Smooth muscle cell (in vitro differentiated cells): Measurements from ENCODE around the gene CTSL. TPM values are rescaled to one million over a fixed set of nuclear protein-coding genes. Genes with fewer than 3 reads are reported as not detected.

Experiments used
- DNase-seq: peaks from one replicate; lab custom pipeline; 2025; ENCODE audit not compliant: unreplicated experiment; lab: John Stamatoyannopoulos, UW
- H2AFZ ChIP-seq: fragments of 200-600 bp; sonication (generic); 2 replicates; pipeline ENCODE4 v1.6.0; 2016; ENCODE audit warnings: antibody characterized with exemption, low read depth, mild to moderate bottlenecking
- H3F3A ChIP-seq: fragments of 200-600 bp; sonication (generic); 2 replicates; pipeline ENCODE4 v1.6.0; 2017; ENCODE audit warnings: antibody characterized with exemption, low read depth
- H3K27ac ChIP-seq: fragments of 200-600 bp; sonication (generic); 2 replicates; pipeline ENCODE4 v1.5.1; 2016; ENCODE audit warnings: low read depth, mild to moderate bottlenecking
- H3K27me3 ChIP-seq: fragments of 200-600 bp; sonication (generic); 2 replicates; pipeline ENCODE4 v1.6.1; 2016; ENCODE audit warnings: low read depth, mild to moderate bottlenecking
- H3K36me3 ChIP-seq: fragments of 200-600 bp; sonication (generic); 2 replicates; pipeline ENCODE4 v1.5.1; 2016; ENCODE audit warnings: low read depth
- H3K4me1 ChIP-seq: fragments of 200-600 bp; sonication (generic); 2 replicates; pipeline ENCODE4 v1.5.1; 2016; ENCODE audit warnings: low read depth
- H3K4me2 ChIP-seq: fragments of 200-600 bp; sonication (generic); 2 replicates; pipeline ENCODE4 v1.6.0; 2016; ENCODE audit warnings: mild to moderate bottlenecking
- H3K4me3 ChIP-seq: fragments of 200-600 bp; sonication (generic); 2 replicates; pipeline ENCODE4 v1.5.1; 2016; ENCODE audit warnings: mild to moderate bottlenecking
- H3K79me2 ChIP-seq: fragments of 200-600 bp; sonication (generic); 2 replicates; pipeline ENCODE4 v1.6.0; 2016; ENCODE audit warnings: low read depth, mild to moderate bottlenecking
- H3K9ac ChIP-seq: fragments of 200-600 bp; sonication (generic); 2 replicates; pipeline ENCODE4 v1.6.0; 2016; ENCODE audit warnings: low read depth
- H3K9me3 ChIP-seq: fragments of 200-600 bp; sonication (generic); replicated peaks from 2 replicates; pipeline ENCODE4 v1.5.1; 2016; ENCODE audit warnings: low read depth
- H4K20me1 ChIP-seq: fragments of 200-600 bp; sonication (generic); 2 replicates; pipeline ENCODE4 v1.6.0; 2016; ENCODE audit warnings: low read depth
- WGBS: methylation state at CpG from one replicate; pipeline ENCODE4 v1.1.7; 2016; ENCODE audit warnings: low lambda C conversion rate; 5-methylcytosine and 5-hydroxymethylcytosine counted together
- polyA plus RNA-seq: library from polyadenylated mRNA; unstranded; fragments of >200 nt; fragmentation: Nextera tagmentation; extraction: Ambion mirVana; gene quantifications from 2 replicates; pipeline ENCODE4 v1.2.1, GENCODE V29; 2016
- total RNA-seq: library from RNA; depleted of rRNA; stranded (reverse); fragments of >200 nt; gene quantifications from 2 replicates; pipeline ENCODE4 v1.2.3, GENCODE V29; 2014
- TF ChIP-seq, protein P1 (sequence below): fragments of 200-600 bp; sonication (generic); IDR thresholded peaks from 2 replicates; pipeline ENCODE4 v1.5.1; 2017; ENCODE audit warnings: borderline replicate concordance, mild to moderate bottlenecking, antibody characterized with exemption; ENCODE audit not compliant: insufficient read depth, poor library complexity, severe bottlenecking

Gene CTSL
- total and polyA plus RNA-seq, 2 experiments from 2014 or later = 144 to 174 TPM

- 24% methylated on average over 9 of the region's 9 CpGs for WGBS
- H3K4me3 ChIP-seq = no peak overlapping the region
- peak overlapping the region; percentile 95 for H3K27ac ChIP-seq
- H3K79me2 ChIP-seq = no peaks in the 10 kb centered on the region
- peak; percentile 11 for DNase-seq
- no peaks in the 10 kb centered on the region for H4K20me1 ChIP-seq
- peaks cover 28% of the 10 kb centered on the region for H3F3A ChIP-seq
- H3K9ac ChIP-seq = peak overlapping the region; percentile 86
- TF ChIP-seq, protein P1, sequence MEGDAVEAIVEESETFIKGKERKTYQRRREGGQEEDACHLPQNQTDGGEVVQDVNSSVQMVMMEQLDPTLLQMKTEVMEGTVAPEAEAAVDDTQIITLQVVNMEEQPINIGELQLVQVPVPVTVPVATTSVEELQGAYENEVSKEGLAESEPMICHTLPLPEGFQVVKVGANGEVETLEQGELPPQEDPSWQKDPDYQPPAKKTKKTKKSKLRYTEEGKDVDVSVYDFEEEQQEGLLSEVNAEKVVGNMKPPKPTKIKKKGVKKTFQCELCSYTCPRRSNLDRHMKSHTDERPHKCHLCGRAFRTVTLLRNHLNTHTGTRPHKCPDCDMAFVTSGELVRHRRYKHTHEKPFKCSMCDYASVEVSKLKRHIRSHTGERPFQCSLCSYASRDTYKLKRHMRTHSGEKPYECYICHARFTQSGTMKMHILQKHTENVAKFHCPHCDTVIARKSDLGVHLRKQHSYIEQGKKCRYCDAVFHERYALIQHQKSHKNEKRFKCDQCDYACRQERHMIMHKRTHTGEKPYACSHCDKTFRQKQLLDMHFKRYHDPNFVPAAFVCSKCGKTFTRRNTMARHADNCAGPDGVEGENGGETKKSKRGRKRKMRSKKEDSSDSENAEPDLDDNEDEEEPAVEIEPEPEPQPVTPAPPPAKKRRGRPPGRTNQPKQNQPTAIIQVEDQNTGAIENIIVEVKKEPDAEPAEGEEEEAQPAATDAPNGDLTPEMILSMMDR = no peak
- H3K27me3 ChIP-seq = no peaks in the 10 kb centered on the region
- H3K4me2 ChIP-seq = peak overlapping the region; percentile 54
- no peaks in the 10 kb centered on the region for H3K9me3 ChIP-seq
- no peak overlapping the region for H2AFZ ChIP-seq
- H3K4me1 ChIP-seq = peaks cover 17% of the 10 kb centered on the region
- no peaks in the 10 kb centered on the region for H3K36me3 ChIP-seq
Measured at GRCh38 chr9:87711857-87712800, 13.8 kb upstream of the CTSL start.

DNA sequence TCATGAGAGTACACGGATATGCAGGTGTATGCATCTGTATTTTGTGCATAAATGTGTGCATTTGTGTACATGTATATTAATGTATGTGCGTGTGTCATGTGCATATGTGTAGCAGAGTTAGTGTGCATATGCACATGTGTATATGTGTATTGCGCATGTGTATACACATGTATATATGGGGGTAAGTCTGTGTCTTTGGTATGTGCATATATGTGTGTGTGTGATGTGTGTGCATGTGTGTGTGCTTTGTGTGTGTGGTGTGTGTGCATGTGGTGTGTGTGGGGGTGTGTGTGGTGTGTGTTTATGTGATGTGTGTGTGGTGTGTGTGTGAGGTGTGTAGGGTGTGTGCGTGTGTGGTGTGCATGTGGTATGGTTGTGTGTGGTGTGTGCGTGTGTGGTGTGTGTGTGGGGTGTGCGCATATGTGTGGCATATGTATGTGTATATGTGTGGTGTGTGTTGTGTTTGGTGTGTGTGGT, 13.1 kb upstream of the CTSL start:
- no peaks in the 10 kb centered on the region for H3K36me3 ChIP-seq
- no peaks in the 10 kb centered on the region for H3K27me3 ChIP-seq
- H3K9me3 ChIP-seq = no peaks in the 10 kb centered on the region
- no peak for DNase-seq
- TF ChIP-seq, protein P1 = no peak
- no peak overlapping the region for H2AFZ ChIP-seq
- no peaks in the 10 kb centered on the region for H4K20me1 ChIP-seq
- 97% methylated on average over 6 of the region's 6 CpGs for WGBS
- no peak overlapping the region for H3K4me3 ChIP-seq
- H3K27ac ChIP-seq = peak overlapping the region; percentile 95
- peak overlapping the region; percentile 54 for H3K4me2 ChIP-seq
- no peaks in the 10 kb centered on the region for H3K79me2 ChIP-seq
- H3K4me1 ChIP-seq = peaks cover 17% of the 10 kb centered on the region
- peak overlapping the region; percentile 86 for H3K9ac ChIP-seq
- peaks cover 28% of the 10 kb centered on the region for H3F3A ChIP-seq

GRCh38 chr9:87713278-87713987, 12.5 kb upstream of the CTSL start:
- TF ChIP-seq, protein P1 = no peak
- peak; percentile 59 for DNase-seq
- H3K4me2 ChIP-seq = peak overlapping the region; percentile 43
- no peaks in the 10 kb centered on the region for H3K9me3 ChIP-seq
- peak overlapping the region; percentile 95 for H3K27ac ChIP-seq
- 20% methylated on average over 10 of the region's 11 CpGs for WGBS
- peak overlapping the region; percentile 2 for H3K4me3 ChIP-seq
- no peaks in the 10 kb centered on the region for H3K27me3 ChIP-seq
- H3K79me2 ChIP-seq = no peaks in the 10 kb centered on the region
- H3K36me3 ChIP-seq = no peaks in the 10 kb centered on the region
- peaks cover 28% of the 10 kb centered on the region for H3F3A ChIP-seq
- peak overlapping the region; percentile 76 for H3K9ac ChIP-seq
- H4K20me1 ChIP-seq = no peaks in the 10 kb centered on the region
- peaks cover 17% of the 10 kb centered on the region for H3K4me1 ChIP-seq
- no peak overlapping the region for H2AFZ ChIP-seq
